ENCODE measurements around the gene FIGNL1. TPM values are rescaled to one million over a fixed set of nuclear protein-coding genes. Genes with fewer than 3 reads are reported as not detected.

Gene FIGNL1
- total and polyA plus RNA-seq, 2 donors (not counting 3 experiments of a cell fraction or from before 2014, with no cell fraction given), result 20.8 to 49.3 TPM

DNA sequence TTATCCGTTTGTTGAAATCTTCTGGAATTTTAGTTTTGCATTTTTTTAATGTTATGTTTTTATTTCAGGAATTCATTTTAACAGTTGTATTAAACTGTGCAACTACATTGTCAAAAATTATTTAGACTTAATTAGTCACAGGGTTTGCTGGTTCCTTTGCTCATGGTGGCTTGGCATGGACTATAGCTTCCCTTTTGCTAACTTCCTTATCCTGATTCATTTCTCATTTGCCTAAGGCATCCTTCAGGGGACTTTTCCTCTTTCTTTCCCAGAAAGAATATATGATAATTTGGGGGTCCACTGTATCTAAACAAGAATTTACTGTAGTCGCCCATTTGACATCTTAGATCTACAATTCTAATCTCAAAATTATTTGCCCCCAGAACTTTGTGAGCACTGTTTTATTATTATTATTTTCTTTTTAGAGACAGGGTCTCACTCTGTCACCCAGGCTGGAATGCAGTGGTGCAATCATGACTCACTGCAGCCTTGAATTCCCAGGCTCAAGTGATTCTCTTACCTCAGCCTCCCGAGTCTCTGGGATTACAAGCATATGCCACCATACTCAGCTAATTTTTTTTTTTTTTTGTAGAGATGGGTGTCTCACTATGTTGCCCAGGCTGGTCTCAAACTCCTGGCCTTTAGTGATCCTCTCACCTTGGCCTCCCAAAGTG lies 13.9 kb downstream of the FIGNL1 start:
- Histone ChIP-seq H4K20me1 (replicated peaks; ENCODE audit: control insufficient read depth, extremely low read depth, insufficient read depth, low read length) (no peaks in the 10 kb centered on the region), H3K4me1 (ENCODE audit: control insufficient read depth, extremely low read depth, insufficient read depth, low read length) (peaks cover 11% of the 10 kb centered on the region), H3K27me3 (ENCODE audit: control insufficient read depth in 2 of 2, insufficient read depth in 2 of 2, low read length in 2 of 2) (no peaks in the 10 kb centered on the region), H3K4me3 (replicated peaks in 1 of 3; ENCODE audit: insufficient read depth in 1 of 3, low read depth in 1 of 3, low read length in 3 of 3) (no peak overlapping the region), H3K9ac (replicated peaks; ENCODE audit: extremely low read depth, insufficient read depth, low read length) (no peak overlapping the region), H3K4me2 (ENCODE audit: insufficient read depth, low read length) (no peak overlapping the region), H3K27ac (ENCODE audit: insufficient read depth, low read depth, low read length) (peak overlapping the region; percentile 52), H3K9me1 (replicated peaks; ENCODE audit: control insufficient read depth, extremely low read depth, insufficient read depth, low read length) (no peaks in the 10 kb centered on the region), H2AFZ (ENCODE audit: low read depth, low read length) (no peak overlapping the region), H3K36me3 (ENCODE audit: control insufficient read depth in 2 of 2, extremely low read depth in 1 of 2, insufficient read depth in 2 of 2, low read length in 2 of 2) (peaks cover 6 to 9% of the 10 kb centered on the region in 2 experiments), H3K9me3 (replicated peaks; ENCODE audit: control insufficient read depth, insufficient read depth, low read length) (no peaks in the 10 kb centered on the region), H3K79me2 (ENCODE audit: control insufficient read depth, insufficient read depth, low read length) (peaks cover 4% of the 10 kb centered on the region)
- BruUV-seq (replicated peaks), result TSS peak; percentile 27
- TF ChIP-seq FOS (IDR thresholded peaks at IDR 0.05; ENCODE audit: borderline replicate concordance, insufficient read depth, low read length), result peak; percentile 61
- no peak for TF ChIP-seq GATA2 (IDR thresholded peaks at IDR 0.05; ENCODE audit: insufficient read depth, insufficient read length, low read depth, low read length)
- TF ChIP-seq JUN (IDR thresholded peaks at IDR 0.05; ENCODE audit: borderline replicate concordance, insufficient read depth, insufficient read length, low read depth), result peak; percentile 18
- TF ChIP-seq EZH2 (IDR thresholded peaks at IDR 0.05; ENCODE audit: borderline replicate concordance, low read depth, low read length, severe bottlenecking), result no peak
- no peak for TF ChIP-seq MYC (IDR thresholded peaks at IDR 0.05; ENCODE audit: low read depth, low read length)
- TF ChIP-seq, protein P1, sequence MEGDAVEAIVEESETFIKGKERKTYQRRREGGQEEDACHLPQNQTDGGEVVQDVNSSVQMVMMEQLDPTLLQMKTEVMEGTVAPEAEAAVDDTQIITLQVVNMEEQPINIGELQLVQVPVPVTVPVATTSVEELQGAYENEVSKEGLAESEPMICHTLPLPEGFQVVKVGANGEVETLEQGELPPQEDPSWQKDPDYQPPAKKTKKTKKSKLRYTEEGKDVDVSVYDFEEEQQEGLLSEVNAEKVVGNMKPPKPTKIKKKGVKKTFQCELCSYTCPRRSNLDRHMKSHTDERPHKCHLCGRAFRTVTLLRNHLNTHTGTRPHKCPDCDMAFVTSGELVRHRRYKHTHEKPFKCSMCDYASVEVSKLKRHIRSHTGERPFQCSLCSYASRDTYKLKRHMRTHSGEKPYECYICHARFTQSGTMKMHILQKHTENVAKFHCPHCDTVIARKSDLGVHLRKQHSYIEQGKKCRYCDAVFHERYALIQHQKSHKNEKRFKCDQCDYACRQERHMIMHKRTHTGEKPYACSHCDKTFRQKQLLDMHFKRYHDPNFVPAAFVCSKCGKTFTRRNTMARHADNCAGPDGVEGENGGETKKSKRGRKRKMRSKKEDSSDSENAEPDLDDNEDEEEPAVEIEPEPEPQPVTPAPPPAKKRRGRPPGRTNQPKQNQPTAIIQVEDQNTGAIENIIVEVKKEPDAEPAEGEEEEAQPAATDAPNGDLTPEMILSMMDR (IDR thresholded peaks at IDR 0.05; ENCODE audit: extremely low read depth in 1 of 2, insufficient read depth in 1 of 2, low read depth in 1 of 2, low read length in 2 of 2), result no peak
- TF ChIP-seq POLR2AphosphoS5 (IDR thresholded peaks at IDR 0.05; ENCODE audit: insufficient read depth, low read depth, low read length), result no peak
- no peak for TF ChIP-seq MAX (IDR thresholded peaks at IDR 0.05; ENCODE audit: insufficient read depth, insufficient read length)
- no peak for TF ChIP-seq POLR2A (IDR thresholded peaks at IDR 0.05; ENCODE audit: low read depth, low read length)
- intact Hi-C loops (cut with micrococcal nuclease) (no loop called here), dilution Hi-C loops (cut with MboI; ENCODE audit: extremely low pct_ligation_motif_present, low sequenced_read_pairs) (no loop called here)
- FAIRE-seq (no peak), DNase-seq (ENCODE audit: low read depth, low spot score) (peak; percentile 43)
- ChIA-PET POLR2A (interaction anchor here (0.6 kb wide), 1 partner anchor 157 kb away, joined by 3 read pairs; no protein-coding TSS in a partner anchor), CTCF (interaction anchor here (0.7 to 1.6 kb wide), 6 partner anchors 10 to 231 kb away, joined by 3 to 5 read pairs (median 4); no protein-coding TSS in a partner anchor)

All from endothelial cell of umbilical vein (primary cell).